NCI-H2081 (cell line): ENCODE results near the gene IL6ST.
A peak's percentile ranks its signal among the peaks of the same experiment; 100 is the strongest.
"Not testable (repeated sequence)": the region's sequence is repeated elsewhere in the genome, so short reads cannot be mapped to it uniquely, and the experiment has no call there.

Source experiments
- DNase-seq, 2 experiments: peaks; one replicate each; lab custom pipeline; 2025; lab: John Stamatoyannopoulos, UW

The IL6ST gene

DNA sequence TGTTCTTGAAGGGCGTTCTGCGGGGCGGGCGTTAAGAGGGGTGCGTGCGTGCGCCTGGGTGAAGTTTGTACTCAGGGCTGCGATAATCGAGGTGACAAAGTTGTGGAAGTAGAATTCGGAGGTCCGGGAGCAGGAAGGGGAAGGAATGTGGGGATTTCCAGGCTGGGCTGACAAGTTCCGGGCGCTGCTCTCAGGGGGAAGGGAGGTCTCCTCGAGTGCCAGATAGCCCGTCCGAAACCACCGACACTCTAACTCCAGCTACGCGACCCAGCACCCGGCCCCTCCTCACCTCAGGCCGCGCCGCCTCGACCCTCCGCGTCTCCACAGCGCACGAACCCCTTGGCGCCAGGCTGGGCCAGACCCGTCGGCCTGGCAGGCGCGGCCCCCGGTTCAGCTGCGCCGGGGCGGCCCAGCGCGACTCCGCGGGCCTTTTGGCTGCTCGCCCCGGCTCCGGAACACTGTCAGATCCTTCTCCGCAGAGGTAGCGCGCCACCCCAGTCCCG lies at the start of gene IL6ST:
Gene IL6ST, minus strand, starts transcription at position 469 of the 503 bp plus-strand sequence. CDS start 18,685 bp downstream, outside the sequence.
- peak in 1 of 2 experiments; percentile 3 for DNase-seq

- DNase-seq = no peak
Observed at GRCh38 chr5:56039985-56040384, 45.2 kb upstream of the IL6ST start.

DNA sequence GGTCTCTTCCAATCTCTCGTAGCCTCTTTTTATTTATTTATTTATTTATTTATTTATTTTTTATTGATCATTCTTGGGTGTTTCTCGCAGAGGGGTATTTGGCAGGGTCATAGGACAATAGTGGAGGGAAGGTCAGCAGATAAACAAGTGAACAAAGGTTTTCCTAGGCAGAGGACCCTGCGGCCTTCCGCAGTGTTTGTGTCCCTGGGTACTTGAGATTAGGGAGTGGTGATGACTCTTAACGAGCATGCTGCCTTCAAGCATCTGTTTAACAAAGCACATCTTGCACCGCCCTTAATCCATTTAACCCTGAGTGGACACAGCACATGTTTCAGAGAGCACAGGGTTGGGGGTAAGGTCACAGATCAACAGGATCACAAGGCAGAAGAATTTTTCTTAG lies 43.4 kb upstream of the IL6ST start:
- DNase-seq = not testable (repeated sequence)

DNA sequence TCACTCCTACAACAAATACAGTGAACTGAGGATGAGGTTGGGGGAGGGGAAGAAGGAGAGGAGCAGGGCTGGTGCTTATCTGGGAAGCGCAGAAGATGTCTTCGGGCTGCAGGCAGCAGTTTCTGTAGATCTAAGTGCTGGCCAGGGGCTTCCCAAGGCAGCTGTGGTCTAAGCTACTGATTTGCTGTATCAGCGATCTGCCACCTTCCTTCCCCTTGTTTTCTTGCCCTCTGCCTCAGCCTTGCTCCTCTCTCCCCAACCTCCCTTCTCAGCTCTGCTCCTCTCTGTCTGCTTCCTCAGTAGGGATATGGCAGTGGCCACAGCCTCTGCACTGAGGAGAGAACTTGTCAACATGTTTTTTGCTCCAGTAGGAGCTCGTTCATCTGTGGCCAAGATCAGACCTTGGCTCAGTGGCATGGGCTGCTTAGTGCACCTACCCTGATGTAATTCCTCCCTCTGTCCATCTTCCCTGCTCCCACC lies 42.8 kb upstream of the IL6ST start:
- no peak for DNase-seq

- not testable (repeated sequence) for DNase-seq
Observed at GRCh38 chr5:56035394-56035793, 40.6 kb upstream of the IL6ST start.

DNA sequence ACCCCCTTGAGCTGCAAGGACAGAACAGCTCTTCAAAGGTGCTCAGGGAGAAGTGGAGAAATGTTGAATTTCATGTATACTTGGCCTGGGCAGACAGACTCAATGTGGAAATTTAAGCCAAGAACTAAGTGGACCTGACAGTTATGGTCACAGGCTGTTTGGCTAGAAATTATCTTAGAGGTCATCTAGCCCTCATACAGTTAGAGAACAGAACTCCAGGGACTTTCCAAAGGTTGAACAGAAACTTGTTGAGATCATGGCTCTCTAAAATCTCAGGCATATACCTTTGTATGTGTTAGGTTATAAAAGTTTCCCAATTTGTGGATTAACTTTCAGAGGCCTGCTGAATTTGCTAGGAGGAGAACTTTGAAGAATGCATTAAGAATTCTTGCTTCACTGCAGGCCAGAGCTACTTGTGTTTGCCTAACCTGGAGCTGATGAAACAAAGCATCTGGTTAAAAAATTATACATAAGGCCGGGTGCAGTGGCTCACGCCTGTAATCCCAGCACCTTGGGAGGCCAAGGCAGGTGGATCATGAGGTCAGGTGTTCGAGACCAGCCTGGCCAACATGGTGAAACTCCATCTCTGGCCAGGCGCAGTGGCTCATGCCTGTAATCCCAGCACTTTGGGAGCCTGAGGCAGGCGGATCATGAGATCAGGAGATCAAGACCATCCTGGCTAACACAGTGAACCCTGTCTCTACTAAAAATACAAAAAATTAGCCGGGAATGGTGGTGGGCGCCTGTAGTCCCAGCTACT lies 35.3 kb upstream of the IL6ST start:
- not testable (repeated sequence) for DNase-seq

DNA sequence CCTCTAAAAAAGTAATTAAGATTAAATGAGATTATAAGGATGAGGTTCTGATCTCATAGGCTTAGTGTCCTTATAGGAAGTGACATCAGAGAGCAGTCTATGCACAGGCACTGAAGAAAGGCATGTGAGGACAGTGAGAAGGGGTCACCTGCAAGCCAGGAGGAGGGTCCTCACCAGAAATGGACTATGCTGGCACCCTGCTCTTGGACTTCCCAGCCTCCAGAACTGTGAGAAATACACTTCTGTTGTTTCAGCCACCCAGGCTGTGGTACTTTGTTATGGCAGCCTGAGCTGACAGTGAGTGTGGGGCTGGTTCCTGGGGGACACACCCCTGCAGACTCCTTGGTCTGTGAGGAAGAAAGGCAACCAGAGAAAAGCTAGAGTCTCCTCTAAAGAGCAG lies 34.7 kb upstream of the IL6ST start:
- DNase-seq = no peak

DNA sequence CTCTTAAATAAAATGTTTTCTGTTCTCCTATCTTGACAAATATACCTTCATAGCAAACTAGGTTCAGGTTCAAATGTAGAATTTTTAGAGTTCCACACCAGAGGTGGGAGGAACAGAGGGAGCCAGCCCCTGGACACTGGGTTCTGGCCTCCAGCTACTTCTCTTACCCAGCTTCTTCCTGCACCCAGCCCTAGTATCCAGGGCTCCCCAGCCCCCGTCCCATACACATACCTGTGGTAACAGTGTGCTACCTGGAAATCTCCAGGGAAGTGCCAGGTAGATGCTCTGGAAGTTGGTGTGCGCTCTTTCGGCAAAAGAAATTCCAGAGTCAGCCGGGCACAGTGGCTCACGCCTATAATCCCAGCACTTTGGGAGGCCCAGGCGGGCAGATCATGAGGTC lies 33.9 kb upstream of the IL6ST start:
- DNase-seq = no peak

- DNase-seq = no peak
Observed at GRCh38 chr5:56026863-56027300, 32.1 kb upstream of the IL6ST start.

DNA sequence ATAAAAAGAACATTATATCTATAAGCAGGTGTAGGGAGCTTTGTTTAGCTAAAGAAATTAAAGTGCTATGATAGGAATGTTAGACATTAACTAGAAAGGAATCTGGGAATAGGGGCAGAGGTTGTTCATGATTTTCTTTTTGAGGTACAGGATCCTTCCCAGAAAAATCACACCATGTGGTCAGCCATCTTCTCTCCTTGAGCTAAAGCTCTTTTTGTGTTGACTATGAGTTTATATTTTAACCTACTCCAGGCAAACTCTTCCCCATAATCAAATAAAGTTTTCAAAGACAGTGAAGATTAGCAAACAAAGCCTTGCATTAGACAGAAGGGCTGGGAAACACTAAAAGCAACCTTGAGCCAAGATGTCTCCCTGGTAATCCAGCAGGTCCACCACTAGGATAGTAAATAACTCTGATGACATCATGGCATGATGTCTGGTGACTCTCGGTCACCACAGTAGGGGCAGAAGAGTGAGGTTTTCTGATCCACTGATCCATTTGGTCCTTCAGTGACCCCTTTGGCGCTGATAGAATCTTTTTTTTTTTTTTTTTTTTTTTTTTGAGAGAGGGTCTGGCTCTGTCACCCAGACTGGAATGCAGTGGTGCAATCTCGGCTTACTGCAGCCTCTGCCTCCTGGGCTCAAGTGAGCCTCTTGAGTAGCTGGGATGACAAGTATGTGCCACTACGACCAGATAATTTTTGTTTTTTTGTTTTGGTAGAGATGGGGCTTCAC lies 30.6 kb upstream of the IL6ST start:
- no peak for DNase-seq

- DNase-seq = no peak
Observed at GRCh38 chr5:56024810-56025150, 30.0 kb upstream of the IL6ST start.

DNA sequence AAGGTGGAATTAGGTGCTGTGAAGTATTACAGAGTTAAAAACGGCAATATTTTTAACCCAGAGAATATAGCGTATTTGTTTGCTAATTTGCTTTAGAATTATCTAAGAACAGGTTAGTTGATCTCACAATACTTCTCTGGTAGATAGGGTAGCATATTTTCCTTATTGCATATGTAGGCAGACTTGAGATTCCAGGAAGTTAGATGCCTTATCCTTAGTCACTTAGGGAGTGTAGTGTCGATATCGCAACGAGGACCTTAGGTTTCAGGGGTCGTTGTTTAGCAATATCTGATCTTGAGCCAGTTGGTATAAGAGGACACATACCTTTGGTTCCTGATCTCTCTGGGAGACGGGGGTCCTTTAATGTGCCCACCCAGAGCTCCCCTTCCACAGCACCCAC lies 28.5 kb upstream of the IL6ST start:
- no peak for DNase-seq

DNA sequence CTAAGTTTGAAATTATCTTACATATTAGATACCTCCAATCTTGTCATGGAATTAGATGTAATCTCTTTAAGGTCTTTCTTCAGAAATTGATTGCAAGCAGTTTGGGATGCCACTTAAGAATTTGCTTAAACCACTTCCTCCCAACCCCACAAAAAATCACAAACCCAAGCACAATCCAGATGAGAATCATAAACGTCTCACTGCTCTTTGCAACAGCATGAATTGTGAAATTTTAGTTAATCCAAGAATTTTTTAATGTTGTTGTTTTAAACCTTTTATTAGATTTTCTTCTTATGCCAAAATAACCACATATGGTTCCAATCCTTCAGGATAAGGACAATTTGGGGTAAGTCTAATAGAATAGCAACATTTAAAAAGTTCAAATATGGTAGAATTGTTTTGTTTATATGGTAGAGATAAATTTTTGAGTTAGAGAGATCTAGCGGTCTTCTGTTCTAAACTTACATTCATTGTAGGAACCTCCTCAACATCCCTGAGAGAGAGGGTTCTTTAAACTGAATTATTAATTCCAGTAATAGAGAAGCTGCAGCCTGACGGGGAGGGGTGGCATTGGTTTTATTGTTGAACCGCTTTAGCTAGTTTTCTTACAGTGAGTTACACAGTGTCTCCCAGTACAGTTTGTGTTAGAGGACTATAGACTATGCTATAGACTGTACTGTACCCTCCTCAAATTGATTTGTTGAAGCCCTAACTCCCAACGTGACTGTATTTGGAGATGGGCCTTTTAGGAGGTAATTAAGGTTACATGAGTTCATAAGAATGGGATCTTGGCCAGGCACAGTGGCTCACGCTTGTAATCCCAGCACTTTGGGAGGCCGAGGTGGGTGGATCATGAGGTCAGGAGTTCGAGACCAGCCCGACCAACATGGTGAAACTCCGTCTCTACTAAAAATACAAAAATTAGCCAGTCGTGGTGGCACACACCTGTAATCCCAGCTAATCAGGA lies 24.8 kb upstream of the IL6ST start:
- DNase-seq = no peak

DNA sequence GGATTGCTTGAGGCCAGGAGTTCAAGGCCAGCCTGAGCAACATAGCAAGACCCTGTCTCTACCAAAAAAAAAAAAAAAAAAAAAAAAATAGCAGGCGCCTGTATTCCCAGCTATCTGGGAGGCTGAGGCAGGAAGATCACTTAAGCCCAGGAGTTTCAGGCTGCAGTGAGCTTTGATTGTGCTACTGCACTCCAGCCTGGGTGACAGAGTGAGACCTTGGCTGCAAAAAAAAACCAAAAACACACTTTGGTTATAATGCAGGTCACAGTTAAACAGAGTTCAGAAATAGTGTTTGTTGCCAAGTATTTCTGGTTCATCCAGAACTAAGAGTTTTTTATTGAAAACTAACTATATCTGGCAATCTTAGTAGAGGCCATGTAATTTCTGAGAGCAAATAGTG lies 24.1 kb upstream of the IL6ST start:
- DNase-seq = no peak

GRCh38 chr5:56014701-56015100 lies 19.9 kb upstream of the IL6ST start:
- DNase-seq = not testable (repeated sequence)

DNA sequence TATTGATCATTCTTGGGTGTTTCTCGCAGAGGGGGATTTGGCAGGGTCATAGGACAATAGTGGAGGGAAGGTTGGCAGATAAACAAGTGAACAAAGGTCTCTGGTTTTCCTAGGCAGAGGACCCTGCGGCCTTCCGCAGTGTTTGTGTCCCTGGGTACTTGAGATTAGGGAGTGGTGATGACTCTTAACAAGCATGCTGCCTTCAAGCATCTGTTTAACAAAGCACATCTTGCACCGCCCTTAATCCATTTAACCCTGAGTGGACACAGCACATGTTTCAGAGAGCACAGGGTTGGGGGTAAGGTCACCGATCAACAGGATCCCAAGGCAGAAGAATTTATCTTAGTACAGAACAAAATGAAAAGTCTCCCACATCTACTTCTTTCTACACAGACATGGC lies 19.2 kb upstream of the IL6ST start:
- not testable (repeated sequence) for DNase-seq

- DNase-seq = no peak
Observed at GRCh38 chr5:56012281-56012963, 17.7 kb upstream of the IL6ST start.

DNA sequence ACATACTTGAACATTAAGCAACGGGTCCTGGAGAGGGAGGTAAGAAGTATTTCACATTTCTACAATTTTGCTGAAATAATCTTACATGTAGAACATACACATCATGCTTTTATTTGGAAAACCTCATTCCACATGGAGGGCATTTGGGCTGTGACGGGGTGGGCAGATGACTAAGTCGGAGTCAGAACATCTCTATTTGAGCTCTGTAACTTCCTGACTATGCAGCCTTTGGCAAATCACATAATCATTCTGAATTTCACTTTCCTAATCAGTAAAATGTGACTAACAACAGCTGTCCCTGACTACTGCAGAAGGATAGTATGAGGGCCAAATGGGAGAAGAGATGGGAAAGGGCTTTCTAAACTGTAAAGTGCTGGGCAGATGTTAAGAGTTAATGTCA lies 17.1 kb upstream of the IL6ST start:
- no peak for DNase-seq

- DNase-seq = no peak
Observed at GRCh38 chr5:56010431-56010830, 15.7 kb upstream of the IL6ST start.

DNA sequence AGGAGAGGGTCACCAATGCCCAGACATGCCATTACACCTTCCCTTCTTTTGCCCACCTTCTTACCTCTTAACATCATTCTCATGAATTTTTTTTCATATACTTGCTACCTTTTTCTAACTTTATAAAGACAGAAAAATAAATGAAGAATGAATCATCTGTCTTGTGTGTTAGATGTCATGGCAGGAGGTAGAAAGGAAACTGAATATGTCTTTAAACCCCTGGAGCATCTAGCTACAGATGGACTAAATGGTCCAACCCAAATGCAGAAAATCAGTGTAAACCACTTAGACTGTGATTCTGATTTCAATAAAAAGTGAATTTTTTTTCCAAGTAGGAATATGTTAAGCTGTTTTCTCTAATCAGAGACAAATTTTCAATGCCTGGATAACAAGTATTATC lies 11.8 kb upstream of the IL6ST start:
- DNase-seq = no peak

GRCh38 chr5:56006094-56006493 lies 11.3 kb upstream of the IL6ST start:
- DNase-seq = no peak
